Dermis microvascular lymphatic vessel endothelial cell (primary cell): ENCODE results near the gene RIMKLA. TPM values are rescaled to one million over a fixed set of nuclear protein-coding genes. Genes with fewer than 3 reads are reported as not detected.

ENCODE experiments used
- DNase-seq, 2 donors: peaks; one replicate each; pipeline versions ENCODE4 v3.0.0 to v3.0.0-alpha.2; 2010; ENCODE audit warnings: low read depth in 2 of 2
- total RNA-seq: library from RNA; depleted of rRNA; stranded (reverse); fragments of >200 nt; gene quantifications from 2 replicates; pipeline ENCODE4 v1.2.1, GENCODE V29; 2014

RIMKLA gene
- under 0.01 TPM in 2 replicates for total RNA-seq

GRCh38 chr1:42380586-42381279 lies at the start of gene RIMKLA:
TSS of gene RIMKLA (plus strand) at chr1:42380792. CDS start at chr1:42380935, 143 bp downstream.
- DNase-seq: peak in 1 of 2 donors; percentile 50

- no peak for DNase-seq
Measured at GRCh38 chr1:42332877-42333276, 47.7 kb upstream of the RIMKLA start.

- peak in 1 of 2 donors; percentile 26 for DNase-seq
Measured at GRCh38 chr1:42333662-42334239, 46.8 kb upstream of the RIMKLA start.

GRCh38 chr1:42334240-42335049 lies 46.1 kb upstream of the RIMKLA start:
- peak; percentile 78 to 86 for DNase-seq

- peak; percentile 90 to 96 for DNase-seq
Measured at GRCh38 chr1:42335050-42335808, 45.4 kb upstream of the RIMKLA start, which contains the start of gene FOXJ3. TSS of gene FOXJ3 (minus strand) at chr1:42335235. CDS start at chr1:42311093, 24,142 bp downstream.

- DNase-seq: peak in 1 of 2 donors; percentile 13
Measured at GRCh38 chr1:42335809-42336518, 44.6 kb upstream of the RIMKLA start.

GRCh38 chr1:42336978-42337377 lies 43.6 kb upstream of the RIMKLA start:
- DNase-seq: no peak

- peak in 1 of 2 donors; percentile 37 for DNase-seq
Measured at GRCh38 chr1:42340093-42340492, 40.5 kb upstream of the RIMKLA start.

GRCh38 chr1:42340901-42341300 lies 39.7 kb upstream of the RIMKLA start:
- no peak for DNase-seq

- DNase-seq: no peak
Measured at GRCh38 chr1:42343049-42343448, 37.5 kb upstream of the RIMKLA start.

- no peak for DNase-seq
Measured at GRCh38 chr1:42348498-42348897, 32.1 kb upstream of the RIMKLA start.

- DNase-seq: peak in 1 of 2 donors; percentile 6
Measured at GRCh38 chr1:42350086-42350485, 30.5 kb upstream of the RIMKLA start.

GRCh38 chr1:42358791-42359190 lies 21.8 kb upstream of the RIMKLA start:
- DNase-seq: no peak

- DNase-seq: no peak
Measured at GRCh38 chr1:42359466-42359865, 21.1 kb upstream of the RIMKLA start.

- no peak for DNase-seq
Measured at GRCh38 chr1:42364089-42364488, 16.5 kb upstream of the RIMKLA start.

- no peak for DNase-seq
Measured at GRCh38 chr1:42364542-42364941, 16.1 kb upstream of the RIMKLA start.

GRCh38 chr1:42365118-42365517 lies 15.5 kb upstream of the RIMKLA start:
- no peak for DNase-seq

- no peak for DNase-seq
Measured at GRCh38 chr1:42368096-42368795, 12.3 kb upstream of the RIMKLA start.

- no peak for DNase-seq
Measured at GRCh38 chr1:42369471-42369870, 11.1 kb upstream of the RIMKLA start.

- no peak for DNase-seq
Measured at GRCh38 chr1:42370876-42371549, 9.6 kb upstream of the RIMKLA start.
